Pancreas (tissue), 10 donors: Measurements from ENCODE around the gene TRIM28. TPM values are rescaled to one million over a fixed set of nuclear protein-coding genes. Genes with fewer than 3 reads are reported as not detected.

ENCODE experiments used
- ATAC-seq, 4 donors: fragments of 200-7000 bp; cut with Tn5 transposase; one replicate each; pipeline versions ENCODE4 v1.8.0 to v1.9.1; 2020; ENCODE audit warnings: mild to moderate bottlenecking in 4 of 4, moderate library complexity in 4 of 4
- DNase-seq, 6 donors: peaks; one replicate each; pipeline ENCODE4 v3.0.0-alpha.2; 2020
- FAIRE-seq: peaks from 2 replicates; lab custom pipeline; 2012; peaks lifted over from hg19 to GRCh38; lab: Jason Lieb, UNC
- H3K27ac ChIP-seq, 4 donors: fragments of 200-600 bp; sonication (generic); 1 replicate in 3 of 4; 2 replicates in 1 of 4; pipeline versions ENCODE4 v1.5.0 to v1.8.0; 2020
- H3K27me3 ChIP-seq, 4 donors: fragments of 200-600 bp; one replicate each; pipeline ENCODE4 v1.8.0; 2021
- H3K36me3 ChIP-seq, 3 donors: fragments of 200-600 bp; sonication (generic) in 1 of 3; one replicate each; pipeline versions ENCODE4 v1.5.0 to v1.8.0; 2020 to 2021
- H3K4me1 ChIP-seq, 3 donors: fragments of 200-600 bp; one replicate each; pipeline ENCODE4 v1.8.0; 2021
- H3K4me3 ChIP-seq, 4 donors: fragments of 200-600 bp; sonication (generic) in 2 of 4; one replicate each; pipeline versions ENCODE4 v1.5.0 to v1.8.0; 2020 to 2021
- H3K9me3 ChIP-seq, 4 donors: fragments of 200-600 bp; one replicate each; pipeline ENCODE4 v1.8.0; 2021
- WGBS, 2 donors: extraction: QIAGEN DNeasy Blood & Tissue Kit; methylation state at CpG; one replicate each; pipeline ENCODE4 v1.1.7; 2013; 5-methylcytosine and 5-hydroxymethylcytosine counted together
- intact Hi-C, 3 donors: fragments of 100-400 bp; cut with DNase I; formaldehyde crosslinking; loops; one replicate each; pipeline versions ENCODE4 v1.11.1 to v1.14.2; 2022
- polyA plus RNA-seq, 2 donors: library from polyadenylated mRNA; stranded (reverse); fragments of 200-250 nt; gene quantifications; one replicate each; pipeline ENCODE4 v1.2.3, GENCODE V29; 2013
- total RNA-seq, 6 donors: library from RNA; stranded (reverse); fragmentation: NEBNext Ultra II Directional in 4 of 6; extraction: Animal tissue kit (Norgen Biotek cat#: 25700) in 4 of 6; gene quantifications; one replicate each; pipeline versions ENCODE4 v1.2.1 to v1.2.4, GENCODE V29; 2021 to 2023
- TF ChIP-seq, protein P1 (sequence below), 4 donors: fragments of 200-600 bp; sonication (generic) in 3 of 4; IDR thresholded peaks; one replicate each; pipeline versions ENCODE4 v1.5.0 to v1.8.0; 2021; ENCODE audit warnings: antibody characterized with exemption in 4 of 4
- donor health status: healthy with polysubstance abuse.
- donor health status: DM: no; HTN: no; CAD: no; lungs with moderate emphysema.
- donor health status: DM: no; HTN: no; CAD: no.
- donor health status: control.
- donor health status: control.
- donor health status: Bipolar disorder and iron deficiency.
- donor health status: DM: yes; HTN: yes; CAD: no.
- donor health status: DM: no; HTN: no; CAD: no.
- donor health status: DM: no; HTN: no; CAD: no.
- donor health status: DM: yes; HTN: yes; CAD: no.

TRIM28 gene
- total and polyA plus RNA-seq, 8 donors, result 128 to 212 (median 190) TPM

DNA sequence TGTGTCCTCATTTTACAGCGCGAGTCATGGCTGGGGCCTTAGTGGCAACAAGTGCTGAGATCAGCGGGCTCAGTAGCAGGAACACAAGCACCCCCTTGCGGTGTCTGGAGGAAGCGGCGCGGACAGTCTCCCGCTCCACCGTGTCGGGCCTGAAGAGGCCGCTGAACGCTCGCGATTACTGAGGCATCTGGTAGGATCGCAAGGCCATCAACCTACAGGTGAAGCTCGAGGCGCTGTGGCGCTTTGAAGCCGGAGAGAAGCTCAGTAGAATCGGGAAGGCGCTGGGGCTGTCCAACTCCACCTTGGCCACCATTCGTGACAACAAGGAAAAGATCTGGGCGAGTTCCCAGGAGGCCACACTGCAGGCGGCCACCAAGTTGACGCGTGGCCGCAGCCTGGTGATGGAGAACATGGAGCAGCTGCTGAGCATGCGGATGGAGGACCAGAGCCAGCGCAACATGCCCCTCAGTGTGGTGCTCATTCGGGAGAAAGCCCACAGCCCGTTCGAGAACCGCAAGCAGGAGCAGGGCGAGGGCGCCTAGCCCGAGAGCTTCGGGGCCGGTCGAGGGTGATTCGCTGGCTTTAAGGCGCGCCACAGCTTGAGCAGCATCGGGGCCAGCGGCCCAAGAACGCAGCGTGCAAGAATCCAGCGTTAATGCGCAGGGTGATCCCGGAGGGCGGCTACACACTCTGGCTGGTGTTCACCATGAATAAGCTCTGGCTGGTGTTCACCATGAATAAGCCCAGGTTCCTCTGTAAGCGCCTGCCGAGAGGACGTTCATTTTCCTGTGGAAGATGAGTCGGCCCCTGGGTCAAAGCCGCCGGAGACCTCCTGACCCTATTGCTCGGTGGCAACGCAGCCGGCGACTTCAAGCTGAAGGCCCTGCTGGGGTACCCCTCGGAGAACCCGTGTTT lies 37.6 kb downstream of the TRIM28 start:
- DNase-seq (peak; percentile 68 to 89 (median 80)), FAIRE-seq (no peak), ATAC-seq (peak; percentile 62 to 98 (median 88))
- 75 to 76% methylated on average over 62 of the region's 62 CpGs for WGBS, 2 donors
- intact Hi-C loops, result no loop called here
- Histone ChIP-seq H3K4me3 (no peak overlapping the region), H3K27ac (peak overlapping the region in 1 of 4 donors; percentile 11), H3K4me1 (peaks cover 0 to 6% (median 0%) of the 10 kb centered on the region in 3 donors), H3K27me3 (no peaks in the 10 kb centered on the region), H3K9me3 (no peaks in the 10 kb centered on the region), H3K36me3 (peaks cover 0 to 3% (median 0%) of the 10 kb centered on the region in 3 donors)
- TF ChIP-seq, protein P1, sequence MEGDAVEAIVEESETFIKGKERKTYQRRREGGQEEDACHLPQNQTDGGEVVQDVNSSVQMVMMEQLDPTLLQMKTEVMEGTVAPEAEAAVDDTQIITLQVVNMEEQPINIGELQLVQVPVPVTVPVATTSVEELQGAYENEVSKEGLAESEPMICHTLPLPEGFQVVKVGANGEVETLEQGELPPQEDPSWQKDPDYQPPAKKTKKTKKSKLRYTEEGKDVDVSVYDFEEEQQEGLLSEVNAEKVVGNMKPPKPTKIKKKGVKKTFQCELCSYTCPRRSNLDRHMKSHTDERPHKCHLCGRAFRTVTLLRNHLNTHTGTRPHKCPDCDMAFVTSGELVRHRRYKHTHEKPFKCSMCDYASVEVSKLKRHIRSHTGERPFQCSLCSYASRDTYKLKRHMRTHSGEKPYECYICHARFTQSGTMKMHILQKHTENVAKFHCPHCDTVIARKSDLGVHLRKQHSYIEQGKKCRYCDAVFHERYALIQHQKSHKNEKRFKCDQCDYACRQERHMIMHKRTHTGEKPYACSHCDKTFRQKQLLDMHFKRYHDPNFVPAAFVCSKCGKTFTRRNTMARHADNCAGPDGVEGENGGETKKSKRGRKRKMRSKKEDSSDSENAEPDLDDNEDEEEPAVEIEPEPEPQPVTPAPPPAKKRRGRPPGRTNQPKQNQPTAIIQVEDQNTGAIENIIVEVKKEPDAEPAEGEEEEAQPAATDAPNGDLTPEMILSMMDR (IDR thresholded peaks at IDR 0.05), result peak; percentile 23 to 84 (median 61)

DNA sequence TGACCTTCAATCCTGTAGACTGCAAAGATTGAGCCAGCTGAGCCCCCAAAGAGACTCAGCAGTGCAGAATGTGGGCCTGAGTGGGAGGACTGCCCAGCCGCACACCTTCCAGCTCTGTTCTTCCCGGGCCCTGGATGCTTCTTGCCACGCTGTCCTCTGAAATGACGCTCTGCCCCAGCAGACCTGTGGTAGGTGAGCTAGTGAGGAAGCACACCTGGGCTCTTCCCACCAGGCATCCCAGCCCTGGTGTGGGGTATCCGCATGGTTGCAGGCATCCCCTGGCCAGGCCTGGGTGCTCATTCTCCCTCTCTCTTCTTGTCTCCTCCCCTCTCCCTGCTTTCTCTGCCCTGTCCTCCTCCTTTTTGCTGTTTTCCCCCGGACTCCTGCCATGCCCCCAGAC lies 39.1 kb downstream of the TRIM28 start:
- intact Hi-C loops, result no loop called here
- no peak overlapping the region for H3K27ac ChIP-seq
- no peak overlapping the region for H3K4me3 ChIP-seq
- peak in 1 of 4 donors; percentile 15 for ATAC-seq
- H3K27me3 ChIP-seq, result no peaks in the 10 kb centered on the region
- WGBS, 2 donors, result 71 to 76% methylated on average over 6 of the region's 6 CpGs
- H3K36me3 ChIP-seq, result peaks cover 0 to 3% (median 0%) of the 10 kb centered on the region in 3 donors
- peak in 3 of 6 donors; percentile 15 to 49 (median 30) for DNase-seq
- TF ChIP-seq, protein P1 (IDR thresholded peaks at IDR 0.05), result no peak
- H3K9me3 ChIP-seq, result no peaks in the 10 kb centered on the region
- FAIRE-seq, result no peak
- no peaks in the 10 kb centered on the region for H3K4me1 ChIP-seq

DNA sequence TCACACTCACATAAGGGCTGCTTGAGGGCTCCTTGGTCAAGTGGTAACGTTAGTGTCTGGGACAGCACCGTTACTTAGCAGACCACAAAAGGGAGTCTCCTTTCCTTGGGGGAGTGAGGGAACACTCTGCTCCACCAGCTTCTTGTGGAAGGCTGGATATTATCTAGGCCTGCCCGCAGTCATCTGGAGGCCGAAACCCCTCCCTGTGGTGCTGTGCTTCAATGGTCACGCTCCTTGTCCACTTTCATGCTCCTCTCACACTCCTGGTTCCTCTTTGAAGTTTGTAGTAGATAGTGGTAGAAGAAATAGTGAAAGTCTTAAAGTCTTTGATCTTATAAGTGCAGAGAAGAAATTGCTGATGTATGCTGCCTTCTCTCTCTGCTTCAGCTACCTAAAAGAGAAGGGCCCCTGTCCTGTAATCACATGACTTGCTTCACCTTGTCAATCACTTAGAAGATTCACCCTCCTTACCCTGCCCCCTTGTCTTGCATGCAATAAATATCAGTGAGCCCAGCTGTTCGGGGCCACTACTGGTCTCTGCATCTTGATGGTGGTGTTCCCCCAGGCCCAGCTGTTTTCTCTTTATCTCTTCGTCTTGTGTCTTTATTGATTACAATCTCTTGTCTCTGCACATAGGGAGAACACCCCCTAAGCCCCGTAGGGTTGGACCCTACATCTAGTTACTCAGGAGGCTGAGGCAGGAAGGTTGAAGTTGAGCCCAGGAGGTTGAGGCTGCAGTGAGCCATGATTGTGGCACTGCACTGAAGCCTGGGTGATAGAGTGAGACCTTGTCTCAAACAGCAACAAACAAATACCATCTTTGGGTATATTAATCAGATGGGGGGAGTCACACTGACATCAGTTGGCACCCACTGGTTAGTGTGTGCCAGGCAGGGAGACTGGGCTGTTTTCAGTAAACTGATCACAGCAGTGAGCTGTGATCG lies 40.9 kb downstream of the TRIM28 start:
- DNase-seq, result no peak
- WGBS, 2 donors, result 89 to 91% methylated on average over 9 of the region's 9 CpGs

DNA sequence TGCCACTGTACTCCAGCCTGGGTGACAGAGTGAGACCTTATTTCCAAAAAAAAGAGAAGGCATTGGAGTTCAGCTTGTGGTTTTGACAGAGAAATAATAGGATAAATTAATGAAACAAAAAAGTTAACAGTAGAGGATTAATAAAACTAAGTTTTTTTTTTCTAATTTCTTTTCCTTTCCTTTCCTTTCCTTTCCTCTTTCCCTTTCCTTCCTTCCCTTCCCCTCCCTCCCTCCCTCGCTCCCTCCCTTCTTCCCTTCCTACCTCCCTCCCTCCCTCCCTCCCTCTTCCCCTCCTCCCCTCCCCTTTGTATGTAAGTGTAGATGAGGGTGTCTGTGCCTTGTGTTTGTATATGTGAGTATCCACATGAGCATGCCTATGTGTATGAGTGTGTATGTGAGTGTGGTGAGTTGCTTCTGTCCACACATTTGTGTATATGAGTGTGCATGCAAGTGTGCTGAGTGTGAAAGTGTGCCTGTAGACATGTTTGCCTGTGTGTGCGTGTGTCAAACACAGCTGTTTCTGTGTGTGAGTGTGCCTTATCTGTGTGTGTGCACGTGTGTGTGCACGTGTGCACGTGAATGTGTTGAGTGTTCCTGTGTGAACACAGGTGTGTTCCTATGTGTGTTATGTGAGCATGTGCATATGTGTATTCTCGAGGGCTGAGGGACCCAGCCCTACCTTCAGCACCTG lies 41.7 kb downstream of the TRIM28 start:
- H3K27ac ChIP-seq, result no peak overlapping the region
- DNase-seq, result no peak
- H3K9me3 ChIP-seq, result no peaks in the 10 kb centered on the region
- no peaks in the 10 kb centered on the region for H3K27me3 ChIP-seq
- FAIRE-seq, result no peak
- intact Hi-C loops, result no loop called here
- 70 to 78% methylated on average over 6 of the region's 6 CpGs for WGBS, 2 donors
- peaks cover 0 to 3% (median 0%) of the 10 kb centered on the region in 3 donors for H3K36me3 ChIP-seq
- no peak overlapping the region for H3K4me3 ChIP-seq
- ATAC-seq, result peak in 1 of 4 donors; percentile 4
- no peaks in the 10 kb centered on the region for H3K4me1 ChIP-seq
- TF ChIP-seq, protein P1 (IDR thresholded peaks at IDR 0.05), result no peak

More for the DNA sequence above, 40.9 kb downstream of the TRIM28 start:
- H3K4me1 ChIP-seq, result no peaks in the 10 kb centered on the region
- no peak overlapping the region for H3K27ac ChIP-seq
- no peaks in the 10 kb centered on the region for H3K27me3 ChIP-seq
- intact Hi-C loops, result no loop called here
- H3K36me3 ChIP-seq, result peaks cover 0 to 3% (median 0%) of the 10 kb centered on the region in 3 donors
- FAIRE-seq, result no peak
- TF ChIP-seq, protein P1 (IDR thresholded peaks at IDR 0.05), result no peak
- H3K9me3 ChIP-seq, result no peaks in the 10 kb centered on the region
- no peak for ATAC-seq
- no peak overlapping the region for H3K4me3 ChIP-seq
